PC-9 (cell line): Measurements from ENCODE around the gene SPECC1L.

Experiments used
- EZH2 ChIP-seq: fragments of 200-600 bp; sonication (generic); IDR thresholded peaks from 2 replicates; pipeline ENCODE4 v1.8.0; 2017; ENCODE audit warnings: antibody characterized with exemption, low read depth
- TF ChIP-seq, protein P1 (sequence below): fragments of 200-600 bp; sonication (generic); conservative IDR thresholded peaks from 2 replicates; pipeline ENCODE4 v1.6.1; 2017; ENCODE audit warnings: mixed run types, antibody characterized with exemption, mild to moderate bottlenecking, moderate library complexity

DNA sequence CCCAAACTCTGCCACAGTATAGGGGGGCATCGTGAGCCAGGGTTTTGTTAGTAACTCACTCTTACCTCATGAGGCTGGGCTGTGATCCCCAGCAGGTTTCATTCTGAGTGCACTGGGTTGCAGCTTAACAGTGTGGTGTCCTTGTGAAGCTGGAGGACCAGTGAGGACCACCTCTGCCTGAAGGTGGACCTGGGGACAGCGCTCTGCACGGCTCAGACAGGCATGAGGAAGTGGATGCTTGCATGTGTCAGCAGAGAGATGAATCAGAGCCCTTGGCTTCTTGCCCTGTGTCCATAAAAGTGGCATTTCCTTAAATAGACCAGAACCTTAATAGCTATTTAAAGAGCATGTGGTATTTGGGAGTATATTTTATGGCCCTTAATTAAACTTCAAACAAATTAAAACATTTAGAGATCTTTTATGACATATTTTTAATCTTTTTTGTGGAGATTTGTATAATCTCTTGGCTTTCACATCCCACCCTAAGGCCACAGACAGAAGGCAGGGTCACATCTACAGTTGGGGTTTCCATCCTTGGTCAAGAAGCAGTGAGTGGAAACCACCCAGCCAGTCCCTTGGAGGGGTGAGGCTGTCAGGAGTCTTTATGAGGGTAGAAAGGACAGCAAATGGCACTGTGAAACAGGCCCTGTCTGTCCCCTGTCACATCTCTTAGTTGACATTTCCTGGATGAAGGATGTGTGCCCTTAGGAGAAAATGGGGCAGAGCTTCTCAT lies 132.0 kb downstream of the SPECC1L start:
- TF ChIP-seq, protein P1, sequence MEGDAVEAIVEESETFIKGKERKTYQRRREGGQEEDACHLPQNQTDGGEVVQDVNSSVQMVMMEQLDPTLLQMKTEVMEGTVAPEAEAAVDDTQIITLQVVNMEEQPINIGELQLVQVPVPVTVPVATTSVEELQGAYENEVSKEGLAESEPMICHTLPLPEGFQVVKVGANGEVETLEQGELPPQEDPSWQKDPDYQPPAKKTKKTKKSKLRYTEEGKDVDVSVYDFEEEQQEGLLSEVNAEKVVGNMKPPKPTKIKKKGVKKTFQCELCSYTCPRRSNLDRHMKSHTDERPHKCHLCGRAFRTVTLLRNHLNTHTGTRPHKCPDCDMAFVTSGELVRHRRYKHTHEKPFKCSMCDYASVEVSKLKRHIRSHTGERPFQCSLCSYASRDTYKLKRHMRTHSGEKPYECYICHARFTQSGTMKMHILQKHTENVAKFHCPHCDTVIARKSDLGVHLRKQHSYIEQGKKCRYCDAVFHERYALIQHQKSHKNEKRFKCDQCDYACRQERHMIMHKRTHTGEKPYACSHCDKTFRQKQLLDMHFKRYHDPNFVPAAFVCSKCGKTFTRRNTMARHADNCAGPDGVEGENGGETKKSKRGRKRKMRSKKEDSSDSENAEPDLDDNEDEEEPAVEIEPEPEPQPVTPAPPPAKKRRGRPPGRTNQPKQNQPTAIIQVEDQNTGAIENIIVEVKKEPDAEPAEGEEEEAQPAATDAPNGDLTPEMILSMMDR, result no peak
- no peak for TF ChIP-seq EZH2
